Body of pancreas (tissue), 4 donors: Measurements from ENCODE around the gene UNCX. TPM values are rescaled to one million over a fixed set of nuclear protein-coding genes. Genes with fewer than 3 reads are reported as not detected.
A peak's percentile ranks its signal among the peaks of the same experiment; 100 is the strongest.
"Not testable (repeated sequence)": the region's sequence is repeated elsewhere in the genome, so short reads cannot be mapped to it uniquely, and the experiment has no call there.

Source experiments
- ATAC-seq: fragments of 150-250 bp; one replicate; pipeline ENCODE4 v1.9.1; 2016
- DNase-seq, 4 donors: peaks; one replicate each; pipeline ENCODE4 v3.0.0-alpha.2; 2019
- H3K27ac ChIP-seq, 4 donors: fragments of 200-600 bp; sonication (generic); 1 replicate in 3 of 4; 2 replicates in 1 of 4; pipeline versions ENCODE4 v1.5.1 to v1.6.1; 2016 to 2019; ENCODE audit warnings: mild to moderate bottlenecking in 1 of 4, mixed read lengths in 1 of 4, moderate library complexity in 1 of 4
- H3K27me3 ChIP-seq, 2 donors: fragments of 200-600 bp; sonication (generic); one replicate each; pipeline ENCODE4 v1.6.0; 2016; ENCODE audit warnings: mild to moderate bottlenecking in 1 of 2
- H3K36me3 ChIP-seq, 2 donors: fragments of 200-600 bp; sonication (generic); replicated peaks in 1 of 2; 2 replicates each; pipeline ENCODE4 v1.5.1; 2016; ENCODE audit warnings: low read depth in 2 of 2; ENCODE audit not compliant: insufficient read depth in 1 of 2
- H3K4me1 ChIP-seq: fragments of 200-600 bp; sonication (generic); one replicate; pipeline ENCODE4 v1.6.0; 2016
- H3K4me3 ChIP-seq, 2 donors: fragments of 200-600 bp; sonication (generic); 1 replicate in 1 of 2; 2 replicates in 1 of 2; pipeline ENCODE4 v1.5.1; 2016 to 2019
- H3K9me3 ChIP-seq, 3 donors: fragments of 200-600 bp; sonication (generic); 1 replicate in 2 of 3; 2 replicates in 1 of 3; pipeline ENCODE4 v1.5.1; 2016
- POLR2A ChIP-seq, 3 donors: fragments of 450-650 bp; IDR thresholded peaks; one replicate each; pipeline ENCODE4 v1.6.1; 2016; ENCODE audit warnings: antibody characterized with exemption in 3 of 3, mild to moderate bottlenecking in 2 of 3
- WGBS, 2 donors: methylation state at CpG; one replicate each; pipeline ENCODE4 v1.1.5; 2017; 5-methylcytosine and 5-hydroxymethylcytosine counted together
- intact Hi-C: fragments of 100-400 bp; cut with DNase I; formaldehyde crosslinking; loops from one replicate; pipeline ENCODE4 v1.15.1; 2023
- total RNA-seq, 2 donors: library from RNA; depleted of rRNA; stranded (reverse); fragments of >200 nt; gene quantifications; one replicate each; pipeline ENCODE4 v1.1.0, GENCODE V29; 2016
- TF ChIP-seq, protein P1 (sequence below), 7 experiments: fragments of 450-650 bp in 4 of 7; fragments of 200-600 bp in 3 of 7; sonication (generic) in 3 of 7; IDR thresholded peaks; one replicate each; pipeline ENCODE4 v1.5.1; 2016 to 2019; ENCODE audit warnings: antibody characterized with exemption in 7 of 7

Gene UNCX
- total RNA-seq, 2 donors from 2014 or later: not detected

DNA sequence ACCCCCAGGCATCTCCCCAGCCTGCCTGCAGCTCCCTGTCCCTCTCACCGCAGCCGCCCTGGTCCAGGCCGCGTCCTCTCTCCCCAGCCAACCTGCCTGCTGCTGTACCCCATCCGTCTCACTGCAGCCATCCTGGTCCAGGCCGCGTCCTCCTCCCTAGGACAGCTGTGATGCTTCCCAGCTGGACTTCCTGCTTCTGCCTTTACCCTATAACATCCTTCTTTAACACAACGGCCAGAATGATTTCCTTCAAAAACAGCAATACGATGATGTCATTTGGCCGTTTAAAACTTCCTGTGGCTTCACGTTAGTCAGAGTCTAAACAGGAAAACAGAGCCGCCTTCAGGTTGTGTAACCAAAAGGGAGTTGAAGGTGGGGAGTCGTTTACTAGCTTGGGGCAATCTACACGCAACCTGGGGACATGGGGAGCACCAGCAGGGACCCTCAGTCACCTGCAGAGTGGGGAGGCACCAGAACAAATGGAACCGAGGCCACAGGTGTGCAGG lies 40.4 kb upstream of the UNCX start:
- no peak for TF ChIP-seq POLR2A (IDR thresholded peaks at IDR 0.05)
- TF ChIP-seq, protein P1, sequence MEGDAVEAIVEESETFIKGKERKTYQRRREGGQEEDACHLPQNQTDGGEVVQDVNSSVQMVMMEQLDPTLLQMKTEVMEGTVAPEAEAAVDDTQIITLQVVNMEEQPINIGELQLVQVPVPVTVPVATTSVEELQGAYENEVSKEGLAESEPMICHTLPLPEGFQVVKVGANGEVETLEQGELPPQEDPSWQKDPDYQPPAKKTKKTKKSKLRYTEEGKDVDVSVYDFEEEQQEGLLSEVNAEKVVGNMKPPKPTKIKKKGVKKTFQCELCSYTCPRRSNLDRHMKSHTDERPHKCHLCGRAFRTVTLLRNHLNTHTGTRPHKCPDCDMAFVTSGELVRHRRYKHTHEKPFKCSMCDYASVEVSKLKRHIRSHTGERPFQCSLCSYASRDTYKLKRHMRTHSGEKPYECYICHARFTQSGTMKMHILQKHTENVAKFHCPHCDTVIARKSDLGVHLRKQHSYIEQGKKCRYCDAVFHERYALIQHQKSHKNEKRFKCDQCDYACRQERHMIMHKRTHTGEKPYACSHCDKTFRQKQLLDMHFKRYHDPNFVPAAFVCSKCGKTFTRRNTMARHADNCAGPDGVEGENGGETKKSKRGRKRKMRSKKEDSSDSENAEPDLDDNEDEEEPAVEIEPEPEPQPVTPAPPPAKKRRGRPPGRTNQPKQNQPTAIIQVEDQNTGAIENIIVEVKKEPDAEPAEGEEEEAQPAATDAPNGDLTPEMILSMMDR (IDR thresholded peaks at IDR 0.05): no peak
- intact Hi-C loops: no loop called here
- DNase-seq (no peak), ATAC-seq (no peak)
- WGBS, 2 donors: 44 to 56% methylated on average over 13 to 15 of the region's 15 CpGs
- Histone ChIP-seq H3K4me1 (no peaks in the 10 kb centered on the region), H3K36me3 (no peaks in the 10 kb centered on the region), H3K27me3 (peaks cover 0 to 5% of the 10 kb centered on the region in 2 donors), H3K4me3 (no peak overlapping the region), H3K27ac (no peak overlapping the region), H3K9me3 (no peaks in the 10 kb centered on the region)

DNA sequence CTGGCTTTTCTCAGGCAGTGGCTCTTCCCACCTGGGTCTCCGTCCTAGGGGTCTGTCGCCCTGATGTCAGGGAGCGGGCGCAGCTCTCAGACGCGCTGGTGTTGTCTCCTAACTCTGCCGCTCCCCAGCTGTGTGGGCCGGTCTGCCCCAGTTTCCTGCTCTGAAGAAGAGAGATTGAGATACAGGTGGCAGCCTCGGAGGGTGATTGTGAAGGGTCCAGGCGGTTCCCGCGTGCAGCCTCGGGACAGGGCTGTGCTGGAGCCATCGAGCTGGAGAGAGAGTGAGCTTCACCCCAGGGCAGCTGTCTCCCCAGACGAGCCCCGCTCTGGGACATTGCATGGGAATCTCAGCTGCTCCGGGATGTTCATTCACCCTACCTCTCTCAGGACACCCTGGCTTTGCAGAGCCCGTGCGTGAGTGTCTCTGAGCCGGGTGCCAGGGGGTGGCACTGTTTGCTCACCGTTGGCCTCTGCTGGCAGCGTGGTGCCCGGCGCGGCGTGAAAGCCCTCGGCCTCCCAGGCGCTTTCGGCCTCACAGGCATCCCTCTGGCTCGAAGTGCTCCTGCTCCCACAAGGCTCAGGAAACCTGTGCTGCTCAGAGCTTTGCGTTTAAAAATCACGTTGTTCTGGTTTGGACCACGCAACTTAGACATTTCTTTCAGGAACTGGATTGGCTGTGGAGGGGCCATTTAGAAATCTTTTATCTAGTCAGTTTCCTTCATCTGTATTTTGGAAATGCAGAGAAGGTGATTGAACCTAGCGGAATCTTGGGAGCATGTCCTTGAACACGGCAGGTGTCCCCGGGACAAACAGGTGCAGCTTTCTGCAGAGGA lies 38.9 kb upstream of the UNCX start:
- peak; percentile 85 for ATAC-seq
- H3K27me3 ChIP-seq: peaks cover 0 to 5% of the 10 kb centered on the region in 2 donors
- TF ChIP-seq, protein P1 (IDR thresholded peaks at IDR 0.05): peak; percentile 24 to 68 (median 58)
- TF ChIP-seq POLR2A (IDR thresholded peaks at IDR 0.05): no peak
- no peak overlapping the region for H3K27ac ChIP-seq
- intact Hi-C loops: no loop called here
- H3K9me3 ChIP-seq: no peaks in the 10 kb centered on the region
- H3K4me1 ChIP-seq: no peaks in the 10 kb centered on the region
- H3K36me3 ChIP-seq: no peaks in the 10 kb centered on the region
- WGBS, 2 donors: 24% methylated on average over 18 to 36 of the region's 36 CpGs
- peak; percentile 62 to 78 (median 64) for DNase-seq
- H3K4me3 ChIP-seq: no peak overlapping the region

DNA sequence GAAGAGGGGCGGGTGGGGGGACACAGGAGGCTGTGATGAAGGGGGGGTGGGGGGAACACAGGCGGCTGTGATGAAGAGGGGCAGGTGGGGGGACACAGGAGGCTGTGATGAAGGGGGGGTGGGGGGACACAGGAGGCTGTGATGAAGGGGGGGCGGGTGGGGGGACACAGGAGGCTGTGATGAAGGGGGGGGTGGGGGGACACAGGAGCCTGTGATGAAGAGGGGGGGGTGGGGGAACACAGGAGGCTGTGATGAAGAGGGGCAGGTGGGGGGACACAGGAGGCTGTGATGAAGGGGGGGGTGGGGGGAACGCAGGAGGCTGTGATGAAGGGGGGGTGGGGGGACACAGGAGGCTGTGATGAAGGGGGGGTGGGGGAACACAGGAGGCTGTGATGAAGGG lies 36.2 kb upstream of the UNCX start:
- no CpG with 5 or more reads among the region's 4 CpGs for WGBS, 2 donors
- H3K36me3 ChIP-seq, ATAC-seq, H3K27ac ChIP-seq, H3K27me3 ChIP-seq, DNase-seq, intact Hi-C loops, H3K4me1 ChIP-seq, H3K4me3 ChIP-seq, H3K9me3 ChIP-seq: not testable (repeated sequence)

DNA sequence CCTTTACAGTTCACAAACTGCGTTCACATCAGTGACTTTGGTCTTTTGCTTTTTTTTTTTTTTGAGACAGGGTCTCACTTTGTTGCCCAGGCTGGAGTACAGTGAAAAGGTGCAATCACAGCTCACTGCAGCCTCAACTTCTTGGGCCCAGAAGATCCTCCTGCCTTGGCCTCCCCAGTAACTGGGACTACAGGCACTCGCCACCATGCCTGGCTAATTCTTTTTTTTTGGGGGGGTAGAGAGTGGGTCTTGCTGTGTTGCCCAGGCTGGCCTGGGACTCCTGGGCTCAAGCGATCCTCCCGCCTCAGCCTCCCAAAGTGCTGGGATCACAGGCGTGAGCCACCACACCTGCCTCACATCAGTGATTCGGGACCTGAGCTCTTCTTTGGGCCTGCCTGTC lies 35.7 kb upstream of the UNCX start:
- Histone ChIP-seq H3K36me3 (no peaks in the 10 kb centered on the region), H3K4me3 (no peak overlapping the region), H3K4me1 (no peaks in the 10 kb centered on the region), H3K27me3 (peaks cover 0 to 10% of the 10 kb centered on the region in 2 donors), H3K9me3 (no peaks in the 10 kb centered on the region), H3K27ac (no peak overlapping the region)
- 77 to 84% methylated on average over 3 to 6 of the region's 6 CpGs for WGBS, 2 donors
- intact Hi-C loops: no loop called here
- no peak for DNase-seq
- TF ChIP-seq, protein P1 (IDR thresholded peaks at IDR 0.05): no peak
- no peak for TF ChIP-seq POLR2A (IDR thresholded peaks at IDR 0.05)
- no peak for ATAC-seq

DNA sequence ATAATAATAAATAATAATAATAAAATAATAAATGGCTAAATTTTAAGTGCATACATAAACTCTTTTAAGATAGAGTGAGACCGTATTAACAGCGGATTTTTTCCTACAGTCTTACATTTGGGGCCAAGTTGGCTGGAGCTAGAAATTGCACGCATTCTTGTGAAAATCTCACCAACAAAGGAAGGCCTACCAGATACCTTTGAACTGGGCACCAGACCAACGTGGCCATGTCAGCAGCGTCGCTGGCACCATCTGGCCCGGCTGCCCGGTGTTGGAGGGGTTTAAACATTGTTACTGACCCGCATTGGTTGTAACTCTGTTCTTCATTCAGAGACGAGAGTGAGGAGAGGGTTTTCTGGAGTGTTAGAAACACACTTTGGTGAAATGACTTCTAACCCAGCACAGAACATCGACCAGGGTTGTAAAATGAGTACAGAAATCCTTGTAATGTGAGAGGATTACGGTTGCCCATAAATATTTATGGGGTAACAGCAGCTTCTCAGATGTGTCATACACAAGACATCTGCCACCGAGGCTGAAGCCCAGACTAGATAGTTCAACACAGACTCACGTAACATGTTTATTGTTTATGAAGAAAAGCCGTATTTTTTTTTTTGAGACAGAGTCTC lies 34.6 kb upstream of the UNCX start:
- no peak for DNase-seq
- TF ChIP-seq, protein P1 (IDR thresholded peaks at IDR 0.05): no peak
- TF ChIP-seq POLR2A (IDR thresholded peaks at IDR 0.05): no peak
- Histone ChIP-seq H3K27ac (no peak overlapping the region), H3K9me3 (no peaks in the 10 kb centered on the region), H3K27me3 (peaks cover 0 to 10% of the 10 kb centered on the region in 2 donors), H3K4me1 (no peaks in the 10 kb centered on the region), H3K36me3 (no peaks in the 10 kb centered on the region), H3K4me3 (no peak overlapping the region)
- intact Hi-C loops: no loop called here
- ATAC-seq: no peak
- 52 to 61% methylated on average over 15 of the region's 15 CpGs for WGBS, 2 donors
